GM23338 (cell line): ENCODE measurements around the gene DOCK10. TPM values are rescaled to one million over a fixed set of nuclear protein-coding genes. Genes with fewer than 3 reads are reported as not detected.

Experiments
- ATAC-seq: fragments of 200-7000 bp; cut with Tn5 transposase; 3 replicates; pipeline ENCODE4 v1.9.1; 2020
- DNase-seq: peaks from one replicate; pipeline ENCODE4 v3.0.0-alpha.2; 2015; ENCODE audit warnings: low spot score
- H2AFZ ChIP-seq: fragments of 200-600 bp; sonication (generic); 2 replicates; pipeline ENCODE4 v1.8.0; 2016; ENCODE audit warnings: antibody characterized with exemption, mild to moderate bottlenecking, moderate library complexity
- H3F3A ChIP-seq: fragments of 200-600 bp; sonication (generic); replicated peaks from 2 replicates; pipeline ENCODE4 v1.8.0; 2017; ENCODE audit warnings: antibody characterized with exemption, mixed run types, low read depth
- H3K27ac ChIP-seq: fragments of 200-600 bp; sonication (generic); 2 replicates; pipeline ENCODE4 v1.6.1; 2016; ENCODE audit warnings: low read depth
- H3K27me3 ChIP-seq: fragments of 200-600 bp; sonication (generic); 2 replicates; pipeline ENCODE4 v1.8.0; 2016; ENCODE audit warnings: mild to moderate bottlenecking, mixed run types, moderate library complexity; ENCODE audit not compliant: insufficient read depth
- H3K36me3 ChIP-seq: fragments of 200-600 bp; sonication (generic); 2 replicates; pipeline ENCODE4 v1.8.0; 2016; ENCODE audit warnings: mild to moderate bottlenecking; ENCODE audit not compliant: insufficient read depth
- H3K4me1 ChIP-seq: fragments of 200-600 bp; sonication (generic); 2 replicates; pipeline ENCODE4 v1.8.0; 2016; ENCODE audit warnings: mild to moderate bottlenecking, moderate library complexity; ENCODE audit not compliant: insufficient read depth
- H3K4me2 ChIP-seq: fragments of 200-600 bp; sonication (generic); 2 replicates; pipeline ENCODE4 v1.7.1; 2017; ENCODE audit warnings: mixed run types
- H3K4me3 ChIP-seq: fragments of 200-600 bp; sonication (generic); 2 replicates; pipeline ENCODE4 v1.6.1; 2016; ENCODE audit warnings: mixed run types
- H3K79me2 ChIP-seq: fragments of 200-600 bp; sonication (generic); replicated peaks from 2 replicates; pipeline ENCODE4 v1.8.0; 2017; ENCODE audit warnings: mild to moderate bottlenecking; ENCODE audit not compliant: insufficient read depth
- H3K9me2 ChIP-seq: fragments of 200-600 bp; sonication (generic); 2 replicates; pipeline ENCODE4 v1.8.0; 2017; ENCODE audit not compliant: insufficient read depth
- H4K20me1 ChIP-seq: fragments of 200-600 bp; sonication (generic); replicated peaks from 2 replicates; pipeline ENCODE4 v1.8.0; 2017; ENCODE audit warnings: mild to moderate bottlenecking; ENCODE audit not compliant: insufficient read depth
- H3K27ac Mint-ChIP-seq: 2 replicates; pipeline ENCODE4 v1.8.0; 2020; ENCODE audit warnings: inconsistent platforms, mild to moderate bottlenecking, moderate library complexity, mixed read lengths
- H3K27me3 Mint-ChIP-seq: 3 replicates; pipeline ENCODE4 v1.8.0; 2022; ENCODE audit warnings: low read depth, mild to moderate bottlenecking, moderate library complexity, mixed read lengths, inconsistent platforms; ENCODE audit not compliant: insufficient read depth, poor library complexity
- H3K36me3 Mint-ChIP-seq: 3 replicates; pipeline ENCODE4 v1.8.0; 2021; ENCODE audit warnings: low read depth, mild to moderate bottlenecking, inconsistent platforms, moderate library complexity, mixed read lengths
- H3K4me1 Mint-ChIP-seq: 3 replicates; pipeline ENCODE4 v1.8.0; 2020; ENCODE audit warnings: mild to moderate bottlenecking, inconsistent platforms, mixed read lengths
- H3K4me3 Mint-ChIP-seq: 3 replicates; pipeline ENCODE4 v1.8.0; 2021; ENCODE audit warnings: moderate library complexity, mild to moderate bottlenecking, inconsistent platforms, mixed read lengths
- H3K9me3 Mint-ChIP-seq: 3 replicates; pipeline ENCODE4 v1.8.0; 2020; ENCODE audit warnings: moderate library complexity, mild to moderate bottlenecking, inconsistent platforms, mixed read lengths
- CREB1 ChIP-seq: fragments of 250-450 bp; sonication (Bioruptor Pico); IDR thresholded peaks from 2 replicates; pipeline ENCODE4 v1.5.0; 2020; ENCODE audit warnings: low read depth, mild to moderate bottlenecking, moderate library complexity
- CTCF ChIP-seq, 2 experiments: fragments of 200-600 bp in 1 of 2; sonication (generic) in 1 of 2; conservative IDR thresholded peaks; 2 replicates each; pipeline versions ENCODE4 v1.5.1 to v1.6.1; 2016 to 2017; ENCODE audit warnings: antibody characterized with exemption in 2 of 2, low read depth in 2 of 2, mild to moderate bottlenecking in 2 of 2, moderate library complexity in 1 of 2
- ETS1 ChIP-seq: IDR thresholded peaks from 2 replicates; pipeline ENCODE4 v1.6.1; 2016; ENCODE audit warnings: antibody characterized with exemption
- EZH2 ChIP-seq: fragments of 200-600 bp; sonication (generic); IDR thresholded peaks from one replicate; pipeline ENCODE4 v1.8.0; 2017; ENCODE audit warnings: antibody characterized with exemption, mild to moderate bottlenecking, low read depth; ENCODE audit not compliant: unreplicated experiment
- EZH2phosphoT487 ChIP-seq: fragments of 200-600 bp; sonication (generic); IDR thresholded peaks from one replicate; pipeline ENCODE4 v1.8.1; 2018; ENCODE audit warnings: antibody characterized with exemption; ENCODE audit not compliant: unreplicated experiment
- JUNB ChIP-seq: IDR thresholded peaks from one replicate; pipeline ENCODE4 v1.6.1; 2016; ENCODE audit warnings: antibody characterized with exemption; ENCODE audit not compliant: unreplicated experiment
- NANOG ChIP-seq: IDR thresholded peaks from 2 replicates; pipeline ENCODE4 v1.6.1; 2016; ENCODE audit warnings: antibody characterized with exemption, borderline replicate concordance
- POLR2AphosphoS5 ChIP-seq: IDR thresholded peaks from 2 replicates; pipeline ENCODE4 v1.6.1; 2016; ENCODE audit warnings: antibody characterized with exemption, low read depth
- REST ChIP-seq: IDR thresholded peaks from one replicate; pipeline ENCODE4 v1.6.1; 2018; ENCODE audit warnings: antibody characterized with exemption; ENCODE audit not compliant: unreplicated experiment
- STAT1 ChIP-seq: IDR thresholded peaks from one replicate; pipeline ENCODE4 v1.6.1; 2016; ENCODE audit warnings: antibody characterized with exemption; ENCODE audit not compliant: unreplicated experiment
- ZNF114 ChIP-seq: fragments of 250-450 bp; sonication (Bioruptor Pico); IDR thresholded peaks from 2 replicates; pipeline ENCODE4 v1.5.0; 2020; ENCODE audit warnings: mild to moderate bottlenecking, moderate library complexity
- ZNF331 ChIP-seq: fragments of 250-450 bp; sonication (Bioruptor Pico); IDR thresholded peaks from 2 replicates; pipeline ENCODE4 v1.5.0; 2020; ENCODE audit warnings: low read depth, mild to moderate bottlenecking, moderate library complexity
- ZNF462 ChIP-seq: fragments of 250-450 bp; sonication (Bioruptor Pico); IDR thresholded peaks from 2 replicates; pipeline ENCODE4 v1.5.0; 2020; ENCODE audit warnings: mild to moderate bottlenecking, moderate library complexity
- polyA plus RNA-seq: library from polyadenylated mRNA; unstranded; fragments of >200 nt; fragmentation: Nextera tagmentation; extraction: Ambion mirVana; gene quantifications from 2 replicates; pipeline ENCODE4 v1.2.1, GENCODE V29; 2016
- total RNA-seq: library from RNA; depleted of rRNA; stranded (reverse); fragments of >200 nt; shearing (Covaris generic); gene quantifications from 2 replicates; pipeline ENCODE4 v1.2.3, GENCODE V29; 2014

DOCK10 gene
- total and polyA plus RNA-seq, 2 experiments from 2014 or later, result 1.0 to 1.7 TPM

GRCh38 chr2:225086915-225087314, 44.6 kb upstream of the DOCK10 start:
- Histone ChIP-seq H3K4me3 (no peak overlapping the region), H3K79me2 (no peaks in the 10 kb centered on the region), H2AFZ (no peak overlapping the region), H3K27ac (no peak overlapping the region), H3K27me3 (no peaks in the 10 kb centered on the region), H3K4me2 (no peak overlapping the region), H3K9me2 (no peaks in the 10 kb centered on the region), H3F3A (no peaks in the 10 kb centered on the region), H4K20me1 (no peaks in the 10 kb centered on the region), H3K4me1 (no peaks in the 10 kb centered on the region), H3K36me3 (no peaks in the 10 kb centered on the region)
- Mint-ChIP-seq H3K4me1 (no peaks in the 10 kb centered on the region; the same call in 2 of the 3 replicates), H3K36me3 (no peaks in the 10 kb centered on the region), H3K4me3 (no peak overlapping the region), H3K9me3 (no peaks in the 10 kb centered on the region; the same call in 2 of the 3 replicates), H3K27me3 (no peaks in the 10 kb centered on the region), H3K27ac (no peak overlapping the region)
- no peak for ATAC-seq
- TF ChIP-seq ZNF114 (CRISPR knock-in tag) (no peak), STAT1 (no peak), ZNF462 (CRISPR knock-in tag) (no peak), CREB1 (no peak), ETS1 (no peak), EZH2phosphoT487 (no peak), REST (no peak), ZNF331 (CRISPR knock-in tag) (no peak), JUNB (no peak), EZH2 (no peak), NANOG (no peak), POLR2AphosphoS5 (no peak), CTCF (conservative IDR thresholded peaks at IDR 0.05; ENCODE audit: low read depth in 2 of 2) (no peak)
- DNase-seq, result no peak
